ENCODE data around the gene GRK5.

GRCh38 chr10:119359025-119359424 is 151.7 kb downstream of the GRK5 start:
- no peak for TF ChIP-seq CTCF (conservative IDR thresholded peaks at IDR 0.05 in 1 of 2, IDR thresholded peaks at IDR 0.05 in 1 of 2; ENCODE audit: extremely low read depth in 1 of 2, insufficient read depth in 1 of 2, low read depth in 1 of 2, low read length in 2 of 2)
- TF ChIP-seq EZH2 (IDR thresholded peaks at IDR 0.05; ENCODE audit: borderline replicate concordance, low read length): no peak

All from mammary epithelial cell (primary cell).